ENCODE results near the gene FNDC11. TPM values are rescaled to one million over a fixed set of nuclear protein-coding genes. Genes with fewer than 3 reads are reported as not detected.

FNDC11 gene
- total and polyA plus RNA-seq, 4 donors = under 0.01 to 0.01 TPM; not detected in 2

DNA sequence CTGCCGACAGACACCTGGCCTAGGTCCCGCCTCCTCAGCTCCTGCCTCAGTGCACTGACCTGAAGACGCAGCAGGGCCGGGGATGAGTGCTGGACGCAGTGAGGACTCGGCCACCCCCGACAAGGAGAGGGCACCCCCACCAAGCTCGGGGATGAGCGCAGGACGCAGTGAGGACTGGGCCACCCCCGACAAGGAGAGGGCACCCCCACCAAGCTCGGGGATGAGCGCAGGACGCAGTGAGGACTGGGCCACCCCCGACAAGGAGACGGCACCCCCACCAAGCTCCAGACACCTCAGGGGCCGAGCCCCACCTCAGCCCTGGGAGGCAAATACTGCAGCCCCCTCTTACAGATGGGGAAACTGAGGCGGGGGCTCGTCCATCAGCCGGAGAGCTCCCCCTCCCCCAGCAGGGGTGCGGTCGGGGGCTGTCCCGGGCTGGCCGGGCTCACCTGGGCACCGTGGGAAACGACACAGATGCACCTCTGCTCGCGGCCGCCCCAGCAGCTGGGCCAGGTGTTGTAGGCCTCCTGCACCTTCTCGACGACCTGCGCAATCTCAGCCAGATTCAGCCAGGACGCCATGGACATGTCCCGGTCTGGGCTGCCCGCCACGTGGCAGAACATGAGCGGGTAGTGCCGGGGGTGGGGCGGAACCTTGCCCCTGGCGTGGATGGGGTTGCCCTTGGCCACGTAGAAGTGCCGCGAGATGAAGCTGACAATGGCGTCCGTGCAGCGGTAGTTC lies 12.6 kb downstream of the FNDC11 start:
- TF ChIP-seq NR2F2 (IDR thresholded peaks at IDR 0.05) (no peak), ATF3 (IDR thresholded peaks at IDR 0.05) (no peak)
- Histone ChIP-seq H3K9me3 (ENCODE audit: control insufficient read depth in 4 of 4, low read length in 3 of 4) (no peaks in the 10 kb centered on the region), H3K9ac (ENCODE audit: low read depth in 1 of 2, low read length in 2 of 2) (no peak overlapping the region), H3K27ac (ENCODE audit: low read depth in 1 of 2, low read length in 2 of 2) (no peak overlapping the region), H3K27me3 (ENCODE audit: control insufficient read depth in 4 of 4, insufficient read depth in 4 of 4, low read length in 3 of 4) (no peaks in the 10 kb centered on the region), H3K36me3 (ENCODE audit: control insufficient read depth in 4 of 4, insufficient read depth in 3 of 4, low read depth in 1 of 4, low read length in 3 of 4) (peaks cover 0 to 44% (median 29%) of the 10 kb centered on the region in 4 donors), H3K4me3 (ENCODE audit: low read depth in 1 of 3, low read length in 3 of 3) (no peak overlapping the region), H3K4me1 (ENCODE audit: control insufficient read depth in 4 of 4, insufficient read depth in 4 of 4, low read length in 3 of 4) (peaks cover 0 to 9% (median 3%) of the 10 kb centered on the region in 4 donors)
- DNase-seq (ENCODE audit: low spot score) = no peak
- WGBS = 92% methylated on average over 46 of the region's 46 CpGs

DNA sequence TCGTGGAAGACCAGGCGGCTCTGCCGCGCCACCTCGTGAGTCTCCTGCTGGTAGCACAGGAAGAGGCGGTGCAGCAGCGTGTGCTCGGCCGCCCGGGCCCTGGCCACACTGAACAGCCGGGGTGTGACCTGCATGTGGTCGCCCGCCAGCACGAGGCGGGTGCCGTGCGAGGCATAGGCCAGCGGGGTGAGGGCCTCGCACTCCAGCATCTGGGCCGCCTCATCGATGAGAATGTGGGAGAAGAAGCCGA lies 13.1 kb downstream of the FNDC11 start:
- H3K27ac ChIP-seq (ENCODE audit: low read depth in 1 of 2, low read length in 2 of 2) = no peak overlapping the region
- DNase-seq (ENCODE audit: low spot score) = no peak
- no peaks in the 10 kb centered on the region for H3K9me3 ChIP-seq (ENCODE audit: control insufficient read depth in 4 of 4, low read length in 3 of 4)
- H3K9ac ChIP-seq (ENCODE audit: low read depth in 1 of 2, low read length in 2 of 2) = no peak overlapping the region
- H3K4me3 ChIP-seq (ENCODE audit: low read depth in 1 of 3, low read length in 3 of 3) = no peak overlapping the region
- no peaks in the 10 kb centered on the region for H3K27me3 ChIP-seq (ENCODE audit: control insufficient read depth in 4 of 4, insufficient read depth in 4 of 4, low read length in 3 of 4)
- peaks cover 0 to 9% (median 3%) of the 10 kb centered on the region in 4 donors for H3K4me1 ChIP-seq (ENCODE audit: control insufficient read depth in 4 of 4, insufficient read depth in 4 of 4, low read length in 3 of 4)
- TF ChIP-seq FOXA1 (IDR thresholded peaks at IDR 0.05) = no peak
- TF ChIP-seq YY1 (IDR thresholded peaks at IDR 0.05) = no peak
- peaks cover 0 to 42% (median 27%) of the 10 kb centered on the region in 4 donors for H3K36me3 ChIP-seq (ENCODE audit: control insufficient read depth in 4 of 4, insufficient read depth in 3 of 4, low read depth in 1 of 4, low read length in 3 of 4)
- 97% methylated on average over 22 of the region's 22 CpGs for WGBS

DNA sequence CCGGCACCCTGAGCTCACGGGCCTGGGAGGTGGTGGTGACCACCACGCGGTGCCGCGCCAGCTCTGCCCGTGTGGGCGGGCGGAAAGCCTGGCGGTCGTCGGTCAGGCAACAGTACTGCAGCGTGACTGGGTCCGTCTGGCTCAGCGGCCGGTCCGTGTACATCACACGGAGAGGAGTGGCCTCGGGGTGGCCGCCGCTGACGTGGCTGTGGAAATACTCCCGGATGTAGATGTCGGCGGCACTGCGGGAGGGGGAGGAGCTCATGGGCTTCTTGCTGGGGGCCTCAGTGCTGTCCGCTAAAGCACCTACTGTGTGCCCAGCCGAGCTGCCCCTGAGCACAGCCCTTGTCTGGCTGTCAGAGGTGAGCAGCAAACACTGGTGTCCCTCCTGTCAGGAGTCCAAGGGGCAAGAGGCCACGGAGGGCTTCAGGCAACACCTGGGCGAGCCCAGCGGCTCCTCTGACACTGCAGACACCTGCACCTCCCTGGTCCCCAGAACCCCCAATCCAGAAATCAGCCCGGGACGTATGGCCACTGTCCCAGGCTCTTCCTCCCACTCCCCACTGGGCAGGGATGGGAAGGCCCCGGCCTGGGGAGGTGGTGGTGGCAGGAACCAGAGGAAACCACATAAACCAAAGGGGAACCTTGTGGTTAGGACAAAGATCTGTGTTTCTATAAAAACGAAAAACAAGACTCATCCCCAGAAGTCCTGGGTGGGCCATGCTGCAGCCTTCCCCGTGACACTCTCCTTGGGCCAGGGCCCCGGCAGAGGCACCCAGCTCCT lies 13.6 kb downstream of the FNDC11 start:
- 85% methylated on average over 37 of the region's 37 CpGs for WGBS
- Histone ChIP-seq H3K27ac (ENCODE audit: low read depth in 1 of 2, low read length in 2 of 2) (no peak overlapping the region), H3K27me3 (ENCODE audit: control insufficient read depth in 4 of 4, insufficient read depth in 4 of 4, low read length in 3 of 4) (no peaks in the 10 kb centered on the region), H3K36me3 (ENCODE audit: control insufficient read depth in 4 of 4, insufficient read depth in 3 of 4, low read depth in 1 of 4, low read length in 3 of 4) (peaks cover 0 to 37% (median 23%) of the 10 kb centered on the region in 4 donors), H3K4me3 (ENCODE audit: low read depth in 1 of 3, low read length in 3 of 3) (no peak overlapping the region), H3K9me3 (ENCODE audit: control insufficient read depth in 4 of 4, low read length in 3 of 4) (no peaks in the 10 kb centered on the region), H3K9ac (ENCODE audit: low read depth in 1 of 2, low read length in 2 of 2) (no peak overlapping the region), H3K4me1 (ENCODE audit: control insufficient read depth in 4 of 4, insufficient read depth in 4 of 4, low read length in 3 of 4) (peaks cover 0 to 10% (median 3%) of the 10 kb centered on the region in 4 donors)
- no peak for DNase-seq (ENCODE audit: low spot score)
- TF ChIP-seq NR2F2 (IDR thresholded peaks at IDR 0.05) (no peak), EGR1 (IDR thresholded peaks at IDR 0.05; ENCODE audit: low read depth in 2 of 2) (no peak), TAF1 (conservative IDR thresholded peaks at IDR 0.05) (no peak), RXRA (IDR thresholded peaks at IDR 0.05) (no peak), CTCF (IDR thresholded peaks at IDR 0.05; ENCODE audit: low read depth, low read length, missing input control) (no peak), JUND (IDR thresholded peaks at IDR 0.05) (no peak), GABPA (IDR thresholded peaks at IDR 0.05 in 1 of 2, conservative IDR thresholded peaks at IDR 0.05 in 1 of 2) (no peak), HNF4A (conservative IDR thresholded peaks at IDR 0.05) (no peak), HNF4G (IDR thresholded peaks at IDR 0.05) (no peak), FOXA1 (IDR thresholded peaks at IDR 0.05) (no peak), SP1 (IDR thresholded peaks at IDR 0.05) (no peak)
- TF ChIP-seq, protein P1, sequence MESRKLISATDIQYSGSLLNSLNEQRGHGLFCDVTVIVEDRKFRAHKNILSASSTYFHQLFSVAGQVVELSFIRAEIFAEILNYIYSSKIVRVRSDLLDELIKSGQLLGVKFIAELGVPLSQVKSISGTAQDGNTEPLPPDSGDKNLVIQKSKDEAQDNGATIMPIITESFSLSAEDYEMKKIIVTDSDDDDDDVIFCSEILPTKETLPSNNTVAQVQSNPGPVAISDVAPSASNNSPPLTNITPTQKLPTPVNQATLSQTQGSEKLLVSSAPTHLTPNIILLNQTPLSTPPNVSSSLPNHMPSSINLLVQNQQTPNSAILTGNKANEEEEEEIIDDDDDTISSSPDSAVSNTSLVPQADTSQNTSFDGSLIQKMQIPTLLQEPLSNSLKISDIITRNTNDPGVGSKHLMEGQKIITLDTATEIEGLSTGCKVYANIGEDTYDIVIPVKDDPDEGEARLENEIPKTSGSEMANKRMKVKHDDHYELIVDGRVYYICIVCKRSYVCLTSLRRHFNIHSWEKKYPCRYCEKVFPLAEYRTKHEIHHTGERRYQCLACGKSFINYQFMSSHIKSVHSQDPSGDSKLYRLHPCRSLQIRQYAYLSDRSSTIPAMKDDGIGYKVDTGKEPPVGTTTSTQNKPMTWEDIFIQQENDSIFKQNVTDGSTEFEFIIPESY (IDR thresholded peaks at IDR 0.05) = no peak

Data from liver (tissue), 9 donors.